IMR-90 (cell line): ENCODE data around the gene TALDO1. TPM values are rescaled to one million over a fixed set of nuclear protein-coding genes. Genes with fewer than 3 reads are reported as not detected.

ENCODE experiments used
- ATAC-seq: fragments of 200-7000 bp; cut with Tn5 transposase; 2 replicates; pipeline ENCODE4 v1.9.1; 2020; ENCODE audit warnings: low read depth, mild to moderate bottlenecking, moderate library complexity
- BruUV-seq: library from RNA; stranded (reverse); fragments of 400-500 nt; replicated peaks from 2 replicates; lab custom pipeline; 2021; lab: Mats Ljungman, UMichigan
- CTCF ChIA-PET: fragments of 300-600 bp; formaldehyde crosslinking; extraction: SDS; loops from one replicate; lab custom pipeline; 2021; ENCODE audit warnings: antibody characterized with exemption; lab: Yijun Ruan, JAX
- POLR2A ChIA-PET: fragments of 300-600 bp; sonication (Branson Sonifier 250); formaldehyde crosslinking; loops from one replicate; lab custom pipeline; 2022; ENCODE audit warnings: antibody characterized with exemption; ENCODE audit not compliant: unreplicated experiment; lab: Charles Lee
- DNase-seq: peaks from one replicate; pipeline ENCODE4 v3.0.0; 2013
- H2AFZ ChIP-seq: replicated peaks from 2 replicates; pipeline ENCODE3; 2013; ENCODE audit warnings: low read length, mild to moderate bottlenecking; ENCODE audit not compliant: poor library complexity
- H2AK5ac ChIP-seq: 2 replicates; pipeline ENCODE4 v1.6.1; 2013; ENCODE audit warnings: low read depth, low read length, inconsistent platforms
- H2AK9ac ChIP-seq: replicated peaks from 2 replicates; pipeline ENCODE3; 2013; ENCODE audit warnings: mild to moderate bottlenecking, low read depth, low read length, moderate library complexity; ENCODE audit not compliant: poor library complexity
- H2BK120ac ChIP-seq: 2 replicates; pipeline ENCODE4 v1.6.1; 2013; ENCODE audit warnings: low read depth, low read length, inconsistent platforms
- H2BK15ac ChIP-seq: 3 replicates; pipeline ENCODE4 v1.6.1; 2013; ENCODE audit warnings: low read depth, low read length, inconsistent platforms
- H2BK20ac ChIP-seq: 2 replicates; pipeline ENCODE4 v1.6.1; 2013; ENCODE audit warnings: low read depth, mild to moderate bottlenecking, inconsistent platforms, low read length, moderate library complexity
- H2BK5ac ChIP-seq: 2 replicates; pipeline ENCODE4 v1.6.1; 2013; ENCODE audit warnings: mild to moderate bottlenecking, low read depth, low read length, inconsistent platforms; ENCODE audit not compliant: poor library complexity, severe bottlenecking
- H3K14ac ChIP-seq: replicated peaks from 2 replicates; pipeline ENCODE4 v1.6.1; 2013; ENCODE audit warnings: low read depth, low read length, inconsistent platforms
- H3K18ac ChIP-seq: 2 replicates; pipeline ENCODE4 v1.6.1; 2013; ENCODE audit warnings: low read depth, low read length, control low read depth
- H3K23ac ChIP-seq: 2 replicates; pipeline ENCODE4 v1.6.1; 2013; ENCODE audit warnings: low read depth, low read length, inconsistent platforms
- H3K27ac ChIP-seq: 2 replicates; pipeline ENCODE4 v1.5.1; 2013; ENCODE audit warnings: mild to moderate bottlenecking, control low read depth, low read length; ENCODE audit not compliant: insufficient read depth
- H3K27me3 ChIP-seq: 2 replicates; pipeline ENCODE4 v1.6.1; 2013; ENCODE audit warnings: low read length; ENCODE audit not compliant: control insufficient read depth, insufficient read depth
- H3K36me3 ChIP-seq: 2 replicates; pipeline ENCODE4 v1.6.1; 2013; ENCODE audit warnings: low read length, mixed read lengths; ENCODE audit not compliant: control insufficient read depth, insufficient read depth
- H3K4ac ChIP-seq: 2 replicates; pipeline ENCODE4 v1.6.1; 2013; ENCODE audit warnings: low read depth, low read length, inconsistent platforms
- H3K4me1 ChIP-seq: 2 replicates; pipeline ENCODE4 v1.6.1; 2013; ENCODE audit warnings: low read length, mixed read lengths; ENCODE audit not compliant: control insufficient read depth, insufficient read depth
- H3K4me2 ChIP-seq: 2 replicates; pipeline ENCODE4 v1.6.1; 2013; ENCODE audit warnings: low read depth, mild to moderate bottlenecking, control low read depth, low read length, moderate library complexity
- H3K4me3 ChIP-seq: 2 replicates; pipeline ENCODE4 v1.5.1; 2013; ENCODE audit warnings: low read depth, mild to moderate bottlenecking, control low read depth, low read length, moderate library complexity; ENCODE audit not compliant: insufficient read depth
- H3K56ac ChIP-seq: 2 replicates; pipeline ENCODE4 v1.6.1; 2013; ENCODE audit warnings: low read length, inconsistent platforms; ENCODE audit not compliant: insufficient read depth; ENCODE audit errors: extremely low read depth
- H3K79me1 ChIP-seq, 2 experiments: 2 replicates each; pipeline ENCODE4 v1.6.1; 2013; ENCODE audit warnings: low read length in 2 of 2, inconsistent platforms in 1 of 2, low read depth in 1 of 2
- H3K9ac ChIP-seq: 2 replicates; pipeline ENCODE4 v1.6.1; 2013; ENCODE audit warnings: low read depth, low read length, control low read depth
- H3K9me1 ChIP-seq: 2 replicates; pipeline ENCODE4 v1.6.1; 2013; ENCODE audit warnings: low read length, inconsistent platforms; ENCODE audit not compliant: insufficient read depth
- H3K9me3 ChIP-seq: 2 replicates; pipeline ENCODE4 v1.6.1; 2013; ENCODE audit warnings: low read length; ENCODE audit not compliant: control insufficient read depth, insufficient read depth
- H4K20me1 ChIP-seq: 2 replicates; pipeline ENCODE4 v1.6.1; 2013; ENCODE audit warnings: low read length, inconsistent platforms; ENCODE audit not compliant: insufficient read depth
- H4K5ac ChIP-seq: 2 replicates; pipeline ENCODE4 v1.6.1; 2013; ENCODE audit warnings: mild to moderate bottlenecking, low read depth, low read length, control low read depth
- H4K8ac ChIP-seq, 2 experiments: 2 replicates each; pipeline ENCODE4 v1.6.1; 2013; ENCODE audit warnings: low read depth in 2 of 2, low read length in 2 of 2, control low read depth in 1 of 2, inconsistent platforms in 1 of 2
- H4K91ac ChIP-seq: 2 replicates; pipeline ENCODE4 v1.6.1; 2013; ENCODE audit warnings: low read depth, low read length, inconsistent platforms; ENCODE audit not compliant: insufficient read depth
- BHLHE40 ChIP-seq: fragments of 150-350 bp; IDR thresholded peaks from 2 replicates; pipeline ENCODE4 v1.6.1; 2016; ENCODE audit warnings: mild to moderate bottlenecking, low read depth, low read length
- CEBPB ChIP-seq: IDR thresholded peaks from 2 replicates; pipeline ENCODE4 v1.6.1; 2012; ENCODE audit warnings: low read depth, low read length, improper control_type of control experiment
- CHD1 ChIP-seq: IDR thresholded peaks from 2 replicates; pipeline ENCODE4 v1.6.1; 2012; ENCODE audit warnings: low read depth, low read length, improper control_type of control experiment
- FOS ChIP-seq: fragments of 150-350 bp; IDR thresholded peaks from 2 replicates; pipeline ENCODE4 v1.6.1; 2016; ENCODE audit warnings: low read depth, low read length
- MAZ ChIP-seq: IDR thresholded peaks from 2 replicates; pipeline ENCODE4 v1.6.1; 2012; ENCODE audit warnings: low read depth, mild to moderate bottlenecking, low read length, improper control_type of control experiment, moderate library complexity, borderline replicate concordance
- MXI1 ChIP-seq: IDR thresholded peaks from 2 replicates; pipeline ENCODE4 v1.6.1; 2012; ENCODE audit warnings: low read depth, mild to moderate bottlenecking, low read length, moderate library complexity, borderline replicate concordance
- POLR2A ChIP-seq: IDR thresholded peaks from 2 replicates; pipeline ENCODE4 v1.6.1; 2012; ENCODE audit warnings: mild to moderate bottlenecking, low read depth, low read length
- RCOR1 ChIP-seq: IDR thresholded peaks from 2 replicates; pipeline ENCODE4 v1.6.1; 2012; ENCODE audit warnings: mild to moderate bottlenecking, low read length, improper control_type of control experiment; ENCODE audit not compliant: insufficient replicate concordance
- RFX5 ChIP-seq: IDR thresholded peaks from 2 replicates; pipeline ENCODE4 v1.8.0; 2012; ENCODE audit warnings: low read depth, mild to moderate bottlenecking, low read length, moderate library complexity
- SMC3 ChIP-seq: fragments of 150-350 bp; IDR thresholded peaks from 2 replicates; pipeline ENCODE4 v1.6.1; 2016; ENCODE audit warnings: low read depth, mild to moderate bottlenecking, antibody characterized with exemption, low read length, moderate library complexity
- USF2 ChIP-seq: fragments of 150-350 bp; IDR thresholded peaks from 2 replicates; pipeline ENCODE4 v1.6.1; 2017; ENCODE audit warnings: mild to moderate bottlenecking, antibody characterized with exemption, low read length, low read depth
- WGBS, 2 experiments: methylation state at CpG; one replicate each; pipeline versions ENCODE4 v1.1.5 to v1.1.7; 2013; ENCODE audit warnings: missing lambda C conversion rate in 2 of 2; ENCODE audit not compliant: insufficient read length in 1 of 2; ENCODE audit errors: extremely low coverage in 2 of 2; 5-methylcytosine and 5-hydroxymethylcytosine counted together
- dilution Hi-C: fragments of 300-500 bp; cut with HindIII; formaldehyde crosslinking; loops from one replicate; pipeline ENCODE4 v1.14.3; 2018; ENCODE audit warnings: low sequenced_read_pairs; ENCODE audit not compliant: unreplicated experiment
- in situ Hi-C: fragments of 300-500 bp; cut with MboI; formaldehyde crosslinking; loops from 3 replicates; pipeline ENCODE4 v1.14.3; 2019; ENCODE audit warnings: low sequenced_read_pairs, inconsistent platforms, mixed read lengths
- intact Hi-C: fragments of 100-400 bp; cut with micrococcal nuclease; formaldehyde crosslinking; loops from 2 replicates; pipeline ENCODE4 v1.10.0; 2022
- polyA plus RNA-seq, 3 experiments: library from polyadenylated mRNA; depleted of rRNA; stranded (reverse); fragments of >200 nt; gene quantifications; 2 replicates each; pipeline ENCODE4 v1.2.3, GENCODE V29; 2012; ENCODE audit warnings: low replicate concordance in 1 of 3
- total RNA-seq: library from RNA; depleted of rRNA; stranded (reverse); fragments of >200 nt; gene quantifications from 2 replicates; pipeline ENCODE4 v1.2.3, GENCODE V29; 2012

Gene TALDO1
- total and polyA plus RNA-seq, 2 of the 4 experiments (the other 2 are of a cell fraction), result 147 to 210 TPM

GRCh38 chr11:742571-743201 lies 4.6 kb upstream of the TALDO1 start:
- WGBS, 2 experiments, result no CpG with 5 or more reads among the region's 4 CpGs
- Histone ChIP-seq H3K27me3 (peaks cover 3% of the 10 kb centered on the region; the same call in 1 of the 2 replicates), H3K4me2 (no peak overlapping the region), H2AFZ (peak overlapping the region; percentile 7), H4K8ac (no peak overlapping the region), H3K23ac (no peak overlapping the region), H4K20me1 (no peaks in the 10 kb centered on the region), H2AK9ac (no peak overlapping the region), H3K56ac (no peak overlapping the region), H2BK5ac (no peak overlapping the region), H3K9me1 (peaks cover 6% of the 10 kb centered on the region; the same call in 1 of the 2 replicates), H3K4ac (no peak overlapping the region), H2BK20ac (no peak overlapping the region), H4K5ac (no peak overlapping the region), H3K18ac (no peak overlapping the region), H3K4me3 (no peak overlapping the region), H3K9ac (no peak overlapping the region), H3K27ac (no peak overlapping the region), H2BK15ac (no peak overlapping the region), H3K4me1 (0 out of 2 replicates have a peak, but pooled peaks cover 1% of the 10 kb centered on the region), H3K9me3 (no peaks in the 10 kb centered on the region), H3K14ac (no peak overlapping the region), H3K79me1 (peaks cover 0 to 6% of the 10 kb centered on the region in 2 experiments; a peak in 1 of 4 replicates), H2AK5ac (no peak overlapping the region), H3K36me3 (no peaks in the 10 kb centered on the region), H2BK120ac (no peak overlapping the region), H4K91ac (no peak overlapping the region)
- ChIA-PET CTCF (no interaction called here), POLR2A (no interaction called here)
- in situ Hi-C loops (no loop called here), intact Hi-C loops (no loop called here), dilution Hi-C loops (no loop called here)
- TF ChIP-seq RCOR1 (no peak), USF2 (no peak), CEBPB (no peak), POLR2A (no peak), RFX5 (no peak), MAZ (no peak), SMC3 (no peak), MXI1 (no peak), FOS (no peak), BHLHE40 (no peak), CHD1 (no peak)
- DNase-seq (no peak), ATAC-seq (no peak)
- BruUV-seq, result no TSS peak
